ENCODE measurements around the gene TXNRD1.
"Not testable (repeated sequence)": the region's sequence is repeated elsewhere in the genome, so short reads cannot be mapped to it uniquely, and the experiment has no call there.

The TXNRD1 gene

DNA sequence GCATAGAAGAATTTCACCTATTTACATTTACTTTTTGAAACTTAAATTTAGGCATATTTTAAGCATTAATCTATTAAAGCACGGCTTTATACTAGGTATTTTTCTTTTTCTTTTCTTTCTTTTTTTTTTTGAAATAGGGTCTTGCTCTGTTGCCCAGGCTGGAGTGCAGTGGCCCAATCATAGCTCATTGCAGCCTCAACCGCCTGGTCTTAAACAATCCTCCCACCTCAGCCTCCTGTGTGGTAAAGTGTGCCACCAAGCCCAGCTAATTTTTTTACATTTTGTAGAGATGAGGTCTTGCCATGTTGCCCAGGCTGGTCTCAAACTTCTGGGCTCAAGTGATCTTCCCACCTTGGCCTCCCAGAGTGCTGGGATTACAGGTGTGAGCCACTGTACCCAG, 2.9 kb downstream of the TXNRD1 start:
- not testable (repeated sequence) for H2BK12ac ChIP-seq (ENCODE audit: low read length); H3K27me3 ChIP-seq (ENCODE audit: insufficient read depth, low read length); DNase-seq; H3K23ac ChIP-seq (ENCODE audit: low read length); H4K8ac ChIP-seq (ENCODE audit: low read depth, low read length); H3K9ac ChIP-seq (ENCODE audit: low read length); H2BK5ac ChIP-seq (ENCODE audit: low read depth, low read length, poor library complexity); H4K91ac ChIP-seq (ENCODE audit: low read depth, low read length); H2AFZ ChIP-seq (ENCODE audit: insufficient read depth, low read length, poor library complexity); H3K36me3 ChIP-seq (ENCODE audit: control insufficient read depth in 1 of 2, insufficient read depth in 2 of 2, low read length in 2 of 2); H3K4me2 ChIP-seq (ENCODE audit: low read length); H4K12ac ChIP-seq (ENCODE audit: low read depth, low read length); H2BK120ac ChIP-seq (ENCODE audit: insufficient read depth, low read length, poor library complexity); H3K14ac ChIP-seq (ENCODE audit: low read length); H3K4me1 ChIP-seq (ENCODE audit: control insufficient read depth in 1 of 2, insufficient read depth in 2 of 2, low read length in 2 of 2); H3K79me1 ChIP-seq (ENCODE audit: low read length); H3K18ac ChIP-seq (ENCODE audit: low read length); H3K4ac ChIP-seq (ENCODE audit: low read depth, low read length); H3K27ac ChIP-seq (ENCODE audit: low read depth, low read length); H2AK5ac ChIP-seq (ENCODE audit: low read length); H3K4me3 ChIP-seq (ENCODE audit: low read depth, low read length); H3K79me2 ChIP-seq (ENCODE audit: control insufficient read depth, insufficient read depth, low read length, poor library complexity); H3K9me3 ChIP-seq (ENCODE audit: insufficient read depth, low read depth, low read length)
- WGBS (ENCODE audit: extremely low coverage, insufficient coverage, insufficient read length) = no CpG with 5 or more reads among the region's 2 CpGs

DNA sequence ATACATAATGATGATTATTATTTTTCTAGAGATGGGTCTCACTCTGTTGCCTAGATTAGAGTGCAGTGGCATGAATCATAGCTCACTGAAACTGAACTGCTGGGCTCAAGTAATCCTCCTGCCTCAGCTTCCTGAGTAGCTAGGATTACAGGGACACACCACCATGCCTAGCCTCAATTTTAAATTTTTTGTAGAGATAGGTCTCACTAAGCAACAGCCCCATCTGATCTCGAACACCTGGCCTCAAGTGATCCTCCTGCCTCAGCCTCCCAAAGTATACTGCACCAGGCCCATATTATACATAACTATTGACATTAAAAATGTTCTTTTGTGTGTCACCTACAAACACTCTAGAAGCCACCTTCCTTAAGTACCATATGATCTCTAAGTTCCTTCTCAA, 3.4 kb downstream of the TXNRD1 start:
- H4K12ac ChIP-seq (ENCODE audit: low read depth, low read length) = no peak overlapping the region
- H3K4me2 ChIP-seq (ENCODE audit: low read length) = no peak overlapping the region
- no CpG with 5 or more reads among the region's 1 CpG for WGBS (ENCODE audit: extremely low coverage, insufficient coverage, insufficient read length)
- no peaks in the 10 kb centered on the region for H3K36me3 ChIP-seq (ENCODE audit: control insufficient read depth in 1 of 2, insufficient read depth in 2 of 2, low read length in 2 of 2)
- H4K91ac ChIP-seq (ENCODE audit: low read depth, low read length) = no peak overlapping the region
- no peak overlapping the region for H3K18ac ChIP-seq (ENCODE audit: low read length)
- no peak overlapping the region for H2AFZ ChIP-seq (ENCODE audit: insufficient read depth, low read length, poor library complexity)
- H2BK12ac ChIP-seq (ENCODE audit: low read length) = no peak overlapping the region
- no peak overlapping the region for H2AK5ac ChIP-seq (ENCODE audit: low read length)
- no peak overlapping the region for H3K4ac ChIP-seq (ENCODE audit: low read depth, low read length)
- no peaks in the 10 kb centered on the region for H3K9me3 ChIP-seq (ENCODE audit: insufficient read depth, low read depth, low read length)
- no peak overlapping the region for H4K8ac ChIP-seq (ENCODE audit: low read depth, low read length)
- no peak overlapping the region for H2BK5ac ChIP-seq (ENCODE audit: low read depth, low read length, poor library complexity)
- H3K4me3 ChIP-seq (ENCODE audit: low read depth, low read length) = no peak overlapping the region
- H3K27ac ChIP-seq (ENCODE audit: low read depth, low read length) = no peak overlapping the region
- DNase-seq = peak in 1 of 2 donors; percentile 36
- peaks cover 6% of the 10 kb centered on the region for H3K27me3 ChIP-seq (ENCODE audit: insufficient read depth, low read length)
- peaks cover 8% of the 10 kb centered on the region for H3K79me1 ChIP-seq (ENCODE audit: low read length)
- H3K4me1 ChIP-seq (ENCODE audit: control insufficient read depth in 1 of 2, insufficient read depth in 2 of 2, low read length in 2 of 2) = peaks cover 6 to 7% of the 10 kb centered on the region in 2 experiments
- H2BK120ac ChIP-seq (ENCODE audit: insufficient read depth, low read length, poor library complexity) = no peak overlapping the region
- no peak overlapping the region for H3K23ac ChIP-seq (ENCODE audit: low read length)
- H3K79me2 ChIP-seq (ENCODE audit: control insufficient read depth, insufficient read depth, low read length, poor library complexity) = peaks cover 6% of the 10 kb centered on the region
- H3K14ac ChIP-seq (ENCODE audit: low read length) = no peak overlapping the region
- H3K9ac ChIP-seq (ENCODE audit: low read length) = no peak overlapping the region

- no peak overlapping the region for H4K91ac ChIP-seq (ENCODE audit: low read depth, low read length)
- H3K79me2 ChIP-seq (ENCODE audit: control insufficient read depth, insufficient read depth, low read length, poor library complexity) = peaks cover 6% of the 10 kb centered on the region
- H3K18ac ChIP-seq (ENCODE audit: low read length) = no peak overlapping the region
- peaks cover 8% of the 10 kb centered on the region for H3K79me1 ChIP-seq (ENCODE audit: low read length)
- no peak overlapping the region for H2AK5ac ChIP-seq (ENCODE audit: low read length)
- peaks cover 6 to 7% of the 10 kb centered on the region in 2 experiments for H3K4me1 ChIP-seq (ENCODE audit: control insufficient read depth in 1 of 2, insufficient read depth in 2 of 2, low read length in 2 of 2)
- no peak overlapping the region for H3K23ac ChIP-seq (ENCODE audit: low read length)
- H3K9me3 ChIP-seq (ENCODE audit: insufficient read depth, low read depth, low read length) = no peaks in the 10 kb centered on the region
- no peak overlapping the region for H3K4me3 ChIP-seq (ENCODE audit: low read depth, low read length)
- no peaks in the 10 kb centered on the region for H3K36me3 ChIP-seq (ENCODE audit: control insufficient read depth in 1 of 2, insufficient read depth in 2 of 2, low read length in 2 of 2)
- H2AFZ ChIP-seq (ENCODE audit: insufficient read depth, low read length, poor library complexity) = no peak overlapping the region
- H2BK5ac ChIP-seq (ENCODE audit: low read depth, low read length, poor library complexity) = no peak overlapping the region
- H3K4me2 ChIP-seq (ENCODE audit: low read length) = no peak overlapping the region
- peaks cover 6% of the 10 kb centered on the region for H3K27me3 ChIP-seq (ENCODE audit: insufficient read depth, low read length)
- H2BK120ac ChIP-seq (ENCODE audit: insufficient read depth, low read length, poor library complexity) = no peak overlapping the region
- peak; percentile 32 to 91 for DNase-seq
- H3K9ac ChIP-seq (ENCODE audit: low read length) = no peak overlapping the region
- no peak overlapping the region for H3K27ac ChIP-seq (ENCODE audit: low read depth, low read length)
- H3K4ac ChIP-seq (ENCODE audit: low read depth, low read length) = no peak overlapping the region
- no CpG with 5 or more reads among the region's 4 CpGs for WGBS (ENCODE audit: extremely low coverage, insufficient coverage, insufficient read length)
- H4K8ac ChIP-seq (ENCODE audit: low read depth, low read length) = no peak overlapping the region
- H4K12ac ChIP-seq (ENCODE audit: low read depth, low read length) = no peak overlapping the region
- H3K14ac ChIP-seq (ENCODE audit: low read length) = no peak overlapping the region
- no peak overlapping the region for H2BK12ac ChIP-seq (ENCODE audit: low read length)
Measured at GRCh38 chr12:104219361-104219892, 3.8 kb downstream of the TXNRD1 start.

DNA sequence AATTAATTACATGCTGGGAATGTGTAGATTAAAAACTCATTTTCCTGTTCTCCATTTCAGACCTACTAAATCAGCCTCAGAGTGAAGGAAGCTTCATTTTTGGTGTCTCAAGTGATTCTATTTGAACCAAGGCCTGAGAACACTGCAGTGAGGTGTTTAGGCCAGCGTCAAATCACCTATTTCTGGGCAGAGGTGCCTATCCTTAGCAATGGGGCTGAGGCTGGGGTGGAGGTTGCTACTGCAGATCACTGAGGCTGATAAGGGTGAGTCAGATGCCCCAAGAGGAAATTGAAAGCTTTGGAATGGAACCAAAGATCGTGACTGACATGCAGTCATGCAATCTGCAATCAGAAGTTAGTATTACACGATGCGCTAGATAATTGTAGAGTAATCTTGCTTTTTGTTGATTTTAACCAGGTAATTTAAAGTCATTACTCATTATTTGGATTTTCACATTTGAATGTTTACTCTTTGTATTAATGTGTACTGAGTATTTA, 4.4 kb downstream of the TXNRD1 start:
- no peak overlapping the region for H4K91ac ChIP-seq (ENCODE audit: low read depth, low read length)
- H2AK5ac ChIP-seq (ENCODE audit: low read length) = no peak overlapping the region

More for the DNA sequence above, 4.4 kb downstream of the TXNRD1 start:
- Histone ChIP-seq H2BK5ac (ENCODE audit: low read depth, low read length, poor library complexity) (no peak overlapping the region), H3K9ac (ENCODE audit: low read length) (no peak overlapping the region), H3K27me3 (ENCODE audit: insufficient read depth, low read length) (peaks cover 6% of the 10 kb centered on the region), H2BK12ac (ENCODE audit: low read length) (no peak overlapping the region), H3K23ac (ENCODE audit: low read length) (no peak overlapping the region), H2BK120ac (ENCODE audit: insufficient read depth, low read length, poor library complexity) (no peak overlapping the region), H3K14ac (ENCODE audit: low read length) (no peak overlapping the region), H4K12ac (ENCODE audit: low read depth, low read length) (no peak overlapping the region), H3K27ac (ENCODE audit: low read depth, low read length) (no peak overlapping the region), H3K18ac (ENCODE audit: low read length) (no peak overlapping the region), H3K4me3 (ENCODE audit: low read depth, low read length) (no peak overlapping the region), H3K79me1 (ENCODE audit: low read length) (peaks cover 8% of the 10 kb centered on the region), H3K36me3 (ENCODE audit: control insufficient read depth in 1 of 2, insufficient read depth in 2 of 2, low read length in 2 of 2) (no peaks in the 10 kb centered on the region), H3K79me2 (ENCODE audit: control insufficient read depth, insufficient read depth, low read length, poor library complexity) (peaks cover 6% of the 10 kb centered on the region), H4K8ac (ENCODE audit: low read depth, low read length) (no peak overlapping the region), H3K4ac (ENCODE audit: low read depth, low read length) (no peak overlapping the region), H2AFZ (ENCODE audit: insufficient read depth, low read length, poor library complexity) (no peak overlapping the region), H3K4me1 (ENCODE audit: control insufficient read depth in 1 of 2, insufficient read depth in 2 of 2, low read length in 2 of 2) (peaks cover 6 to 7% of the 10 kb centered on the region in 2 experiments), H3K4me2 (ENCODE audit: low read length) (no peak overlapping the region), H3K9me3 (ENCODE audit: insufficient read depth, low read depth, low read length) (no peaks in the 10 kb centered on the region)
- DNase-seq = peak; percentile 92 to 97
- no CpG with 5 or more reads among the region's 4 CpGs for WGBS (ENCODE audit: extremely low coverage, insufficient coverage, insufficient read length)

Measured in trophoblast cell (in vitro differentiated cells and primary cell).